Stimulated activated naive B cell treated with anti-CD40 and anti-IgM and Interleukin-4, amounts not matched to agents 10 μg/mL and 1 μg/mL and 100 μg/mL, for 72 hours (primary cell): ENCODE measurements around the gene URGCP.
"Not testable (repeated sequence)": the region's sequence is repeated elsewhere in the genome, so short reads cannot be mapped to it uniquely, and the experiment has no call there.

ENCODE experiments used
- ATAC-seq, 2 donors: fragments of 150-1000 bp; cut with Tn5 transposase; replicated peaks; 2 replicates each; pipeline ENCODE4 v1.10.0; 2021; ENCODE audit warnings: moderate library complexity in 1 of 2
- DNase-seq: peaks from one replicate; pipeline ENCODE4 v3.0.0; 2021
- H3K27ac Mint-ChIP-seq: one replicate; pipeline ENCODE4 v1.8.0; 2022; ENCODE audit warnings: mild to moderate bottlenecking, mixed read lengths
- H3K27me3 Mint-ChIP-seq, 2 donors: one replicate each; pipeline ENCODE4 v1.8.0; 2022; ENCODE audit warnings: mixed read lengths in 2 of 2
- H3K36me3 Mint-ChIP-seq, 2 donors: one replicate each; pipeline ENCODE4 v1.8.0; 2022; ENCODE audit warnings: mixed read lengths in 2 of 2, mild to moderate bottlenecking in 1 of 2
- H3K4me1 Mint-ChIP-seq, 2 donors: one replicate each; pipeline ENCODE4 v1.8.0; 2022; ENCODE audit warnings: mixed read lengths in 2 of 2, mild to moderate bottlenecking in 1 of 2
- H3K4me3 Mint-ChIP-seq, 2 donors: one replicate each; pipeline ENCODE4 v1.8.0; 2022; ENCODE audit warnings: mild to moderate bottlenecking in 2 of 2, mixed read lengths in 2 of 2, moderate library complexity in 1 of 2
- H3K9me3 Mint-ChIP-seq, 2 donors: one replicate each; pipeline ENCODE4 v1.8.0; 2022; ENCODE audit warnings: mixed read lengths in 2 of 2, mild to moderate bottlenecking in 1 of 2

URGCP gene

DNA sequence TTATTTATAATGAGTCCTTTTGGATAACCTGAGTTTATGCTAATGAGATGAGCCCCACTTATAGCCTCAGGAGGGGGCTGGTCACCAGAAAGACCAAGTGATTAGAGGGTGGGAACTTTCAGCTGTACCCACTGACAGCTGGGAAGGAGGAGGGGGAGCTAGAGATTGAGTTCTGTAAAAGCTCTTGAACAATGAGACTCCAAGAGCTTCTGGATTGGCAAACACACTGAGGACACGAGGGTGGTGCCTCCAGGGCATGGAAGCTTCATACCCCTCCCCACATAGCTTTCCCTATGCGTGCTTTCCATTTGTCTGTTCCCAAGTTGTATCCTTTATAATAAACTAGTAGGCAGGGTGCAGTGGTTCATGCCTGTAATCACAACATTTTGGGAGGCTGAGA, 57.3 kb downstream of the URGCP start:
- DNase-seq (no peak), ATAC-seq (no peak)
- Mint-ChIP-seq H3K36me3 (no peaks in the 10 kb centered on the region), H3K9me3 (peaks cover 2 to 3% of the 10 kb centered on the region in 2 donors), H3K4me1 (peaks cover 0 to 6% of the 10 kb centered on the region in 2 donors), H3K27ac (no peak overlapping the region), H3K27me3 (peaks cover 0 to 18% of the 10 kb centered on the region in 2 donors), H3K4me3 (no peak overlapping the region)

- no peak overlapping the region for H3K27ac Mint-ChIP-seq
- peaks cover 0 to 6% of the 10 kb centered on the region in 2 donors for H3K4me1 Mint-ChIP-seq
- no peak for DNase-seq
- no peaks in the 10 kb centered on the region for H3K36me3 Mint-ChIP-seq
- H3K27me3 Mint-ChIP-seq: peaks cover 4 to 12% of the 10 kb centered on the region in 2 donors
- H3K9me3 Mint-ChIP-seq: peaks cover 2 to 3% of the 10 kb centered on the region in 2 donors
- no peak overlapping the region for H3K4me3 Mint-ChIP-seq
- no peak for ATAC-seq
These were observed 58.9 kb downstream of the URGCP start for GRCh38 chr7:43847496-43847895.

- Mint-ChIP-seq H3K4me3 (no peak overlapping the region), H3K27ac (no peak overlapping the region), H3K27me3 (peaks cover 4 to 12% of the 10 kb centered on the region in 2 donors), H3K36me3 (no peaks in the 10 kb centered on the region), H3K9me3 (no peaks in the 10 kb centered on the region), H3K4me1 (no peaks in the 10 kb centered on the region)
- no peak for DNase-seq
- ATAC-seq: no peak
These were observed 61.7 kb downstream of the URGCP start for GRCh38 chr7:43844662-43845061.

- H3K4me1 Mint-ChIP-seq: no peaks in the 10 kb centered on the region
- DNase-seq (no peak), ATAC-seq (no peak)
- no peaks in the 10 kb centered on the region for H3K36me3 Mint-ChIP-seq
- H3K27ac Mint-ChIP-seq: no peak overlapping the region
- H3K27me3 Mint-ChIP-seq: peaks cover 4 to 13% of the 10 kb centered on the region in 2 donors
- H3K9me3 Mint-ChIP-seq: no peaks in the 10 kb centered on the region
- H3K4me3 Mint-ChIP-seq: no peak overlapping the region
These were observed 62.1 kb downstream of the URGCP start for GRCh38 chr7:43844257-43844656.

GRCh38 chr7:43843296-43843695, 63.1 kb downstream of the URGCP start:
- no peak overlapping the region for H3K4me3 Mint-ChIP-seq
- peaks cover 2 to 6% of the 10 kb centered on the region in 2 donors for H3K4me1 Mint-ChIP-seq
- H3K36me3 Mint-ChIP-seq: no peaks in the 10 kb centered on the region
- DNase-seq: no peak
- ATAC-seq: no peak
- H3K9me3 Mint-ChIP-seq: no peaks in the 10 kb centered on the region
- no peak overlapping the region for H3K27ac Mint-ChIP-seq
- H3K27me3 Mint-ChIP-seq: peaks cover 4 to 13% of the 10 kb centered on the region in 2 donors

- H3K4me1 Mint-ChIP-seq: peaks cover 5 to 15% of the 10 kb centered on the region in 2 donors
- H3K9me3 Mint-ChIP-seq: peaks cover 0 to 5% of the 10 kb centered on the region in 2 donors
- H3K27me3 Mint-ChIP-seq: peaks cover 0 to 5% of the 10 kb centered on the region in 2 donors
- peak overlapping the region; percentile 20 for H3K27ac Mint-ChIP-seq
- no peak for ATAC-seq
- no peak overlapping the region for H3K4me3 Mint-ChIP-seq
- H3K36me3 Mint-ChIP-seq: peaks cover 4 to 6% of the 10 kb centered on the region in 2 donors
- DNase-seq: no peak
These were observed 68.2 kb downstream of the URGCP start for GRCh38 chr7:43838201-43838658.

DNA sequence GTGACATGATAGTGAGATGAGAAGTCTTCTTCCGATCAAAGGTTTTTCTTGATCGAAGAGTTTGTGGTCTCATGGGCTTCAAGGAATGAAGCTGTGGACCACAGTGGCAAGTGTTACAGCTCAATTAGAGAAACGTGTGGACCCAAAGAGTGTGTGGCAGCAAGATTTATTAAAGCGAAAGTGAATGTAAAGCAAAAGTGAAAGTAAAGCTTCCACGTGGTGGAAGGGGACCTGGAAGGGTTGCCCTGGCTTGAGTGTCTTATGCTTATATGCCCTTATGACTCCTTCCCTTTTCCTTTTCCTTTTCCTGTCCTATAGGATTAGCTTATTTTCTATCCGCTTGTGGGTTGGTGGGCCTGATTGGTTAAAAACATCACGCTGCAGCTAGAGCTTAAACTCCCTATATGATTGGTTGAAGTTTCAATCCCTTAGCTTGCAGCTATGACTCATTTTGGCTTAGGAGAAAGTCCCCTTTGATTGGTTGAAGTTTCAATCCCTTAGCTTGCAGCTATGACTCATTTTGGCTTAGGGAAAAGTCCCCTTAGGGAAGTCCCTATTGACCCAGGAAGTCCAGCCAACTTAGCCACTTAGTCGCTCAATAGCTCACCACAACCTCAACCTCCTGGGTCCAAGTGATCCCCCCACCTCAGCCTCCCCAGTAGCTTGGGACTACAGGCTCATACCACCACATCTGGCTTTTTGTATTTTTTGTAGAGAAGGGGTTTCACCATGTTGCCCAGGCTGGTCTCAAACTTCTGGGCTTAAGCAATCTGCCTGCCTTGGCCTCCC, 71.7 kb downstream of the URGCP start:
- peak overlapping the region; percentile 87 for H3K27ac Mint-ChIP-seq
- DNase-seq: peak; percentile 30

GRCh38 chr7:43830917-43831316, 75.5 kb downstream of the URGCP start:
- Mint-ChIP-seq H3K36me3 (peaks cover 6 to 11% of the 10 kb centered on the region in 2 donors), H3K27me3 (peaks cover 23 to 41% of the 10 kb centered on the region in 2 donors)
- not testable (repeated sequence) for H3K9me3 Mint-ChIP-seq

More for the DNA sequence above, 71.7 kb downstream of the URGCP start:
- H3K4me1 Mint-ChIP-seq: peaks cover 5 to 15% of the 10 kb centered on the region in 2 donors
- ATAC-seq: peak; percentile 33 to 35
- H3K4me3 Mint-ChIP-seq: peak overlapping the region; percentile 69 to 77
- H3K27me3 Mint-ChIP-seq: peaks cover under 1 to 14% of the 10 kb centered on the region in 2 donors
- peaks cover 6 to 11% of the 10 kb centered on the region in 2 donors for H3K36me3 Mint-ChIP-seq
- peaks cover 0 to 5% of the 10 kb centered on the region in 2 donors for H3K9me3 Mint-ChIP-seq

More at GRCh38 chr7:43830917-43831316, 75.5 kb downstream of the URGCP start:
- H3K4me3 Mint-ChIP-seq, H3K27ac Mint-ChIP-seq, H3K4me1 Mint-ChIP-seq, DNase-seq, ATAC-seq: not testable (repeated sequence)
